NCI-H2107 (cell line): ENCODE results near the gene ZNF264.
"Not testable (repeated sequence)": the region's sequence is repeated elsewhere in the genome, so short reads cannot be mapped to it uniquely, and the experiment has no call there.

Source experiments
- DNase-seq: peaks from one replicate; lab custom pipeline; 2025; lab: John Stamatoyannopoulos, UW

Gene ZNF264

GRCh38 chr19:57191141-57192076, at the start of gene ZNF264:
ZNF264 (plus strand) TSS chr19:57191500; CDS start chr19:57191914, 414 bp downstream.
- peak; percentile 32 for DNase-seq

GRCh38 chr19:57141699-57142098, 49.6 kb upstream of the ZNF264 start:
- no peak for DNase-seq

- DNase-seq: no peak
These were observed 38.4 kb upstream of the ZNF264 start for GRCh38 chr19:57152921-57153320.

GRCh38 chr19:57161985-57162539, 29.2 kb upstream of the ZNF264 start:
- DNase-seq: no peak

GRCh38 chr19:57165846-57166245, 25.5 kb upstream of the ZNF264 start:
- no peak for DNase-seq

- DNase-seq: no peak
These were observed 23.9 kb upstream of the ZNF264 start, which contains the start of gene DUXA for GRCh38 chr19:57167385-57167784. DUXA (minus strand) TSS chr19:57167485; CDS start chr19:57167443, 42 bp downstream.

- no peak for DNase-seq
These were observed 19.7 kb upstream of the ZNF264 start for GRCh38 chr19:57171551-57172081.

GRCh38 chr19:57190301-57190700, 999 bp upstream of the ZNF264 start:
- DNase-seq: no peak

GRCh38 chr19:57192077-57192420, 749 bp downstream of the ZNF264 start:
- DNase-seq: no peak

GRCh38 chr19:57192993-57193392, 1.7 kb downstream of the ZNF264 start:
- DNase-seq: no peak

GRCh38 chr19:57197874-57198273, 6.6 kb downstream of the ZNF264 start:
- not testable (repeated sequence) for DNase-seq

GRCh38 chr19:57202160-57202559, 10.9 kb downstream of the ZNF264 start:
- DNase-seq: no peak

GRCh38 chr19:57210381-57210780, 19.1 kb downstream of the ZNF264 start:
- no peak for DNase-seq

GRCh38 chr19:57212109-57212508, 20.8 kb downstream of the ZNF264 start:
- no peak for DNase-seq

- DNase-seq: no peak
These were observed 36.2 kb downstream of the ZNF264 start for GRCh38 chr19:57227502-57227901.

- DNase-seq: no peak
These were observed 40.4 kb downstream of the ZNF264 start for GRCh38 chr19:57231686-57232085.

- DNase-seq: no peak
These were observed 41.9 kb downstream of the ZNF264 start for GRCh38 chr19:57233207-57233606.

GRCh38 chr19:57239982-57240310, 48.6 kb downstream of the ZNF264 start:
- no peak for DNase-seq

GRCh38 chr19:57240311-57241090, 49.2 kb downstream of the ZNF264 start, which contains the start of gene ZNF805:
ZNF805 (plus strand) TSS chr19:57240632; CDS start chr19:57240892, 260 bp downstream.
- peak; percentile 95 for DNase-seq

GRCh38 chr19:57241176-57241575, 49.9 kb downstream of the ZNF264 start:
- no peak for DNase-seq

- DNase-seq: no peak
These were observed 51.5 kb downstream of the ZNF264 start for GRCh38 chr19:57242821-57243220.

- no peak for DNase-seq
These were observed 53.2 kb downstream of the ZNF264 start for GRCh38 chr19:57244513-57244912.
